Brain microvascular endothelial cell (primary cell): ENCODE measurements around the gene TMEM252.

Source experiments
- DNase-seq: peaks from one replicate; pipeline ENCODE4 v3.0.0-alpha.2; 2020
- H3K27ac ChIP-seq: fragments of 250-450 bp; sonication (Bioruptor Pico); 2 replicates; pipeline ENCODE4 v1.5.1; 2020; ENCODE audit warnings: mild to moderate bottlenecking, moderate library complexity
- H3K27me3 ChIP-seq: fragments of 250-450 bp; sonication (Bioruptor Pico); replicated peaks from 2 replicates; pipeline ENCODE4 v1.5.1; 2020; ENCODE audit warnings: mild to moderate bottlenecking
- H3K36me3 ChIP-seq: fragments of 250-450 bp; sonication (Bioruptor Pico); replicated peaks from 2 replicates; pipeline ENCODE4 v1.5.1; 2020; ENCODE audit warnings: mild to moderate bottlenecking
- H3K4me3 ChIP-seq: 2 replicates; pipeline ENCODE4 v1.5.1; 2011; ENCODE audit warnings: low read depth, mild to moderate bottlenecking, control low read depth, low read length, moderate library complexity
- in situ Hi-C: cut with HindIII; loops from 2 replicates; pipeline ENCODE4 v1.10.0; 2017; ENCODE audit warnings: low sequenced_read_pairs, low pct_ligation_motif_present
- TF ChIP-seq, protein P1 (sequence below): IDR thresholded peaks from 2 replicates; pipeline ENCODE4 v1.5.1; 2011; ENCODE audit warnings: low read depth, mild to moderate bottlenecking, moderate library complexity, low read length, control low read depth, inconsistent platforms; ENCODE audit errors: missing control alignments

TMEM252 gene

DNA sequence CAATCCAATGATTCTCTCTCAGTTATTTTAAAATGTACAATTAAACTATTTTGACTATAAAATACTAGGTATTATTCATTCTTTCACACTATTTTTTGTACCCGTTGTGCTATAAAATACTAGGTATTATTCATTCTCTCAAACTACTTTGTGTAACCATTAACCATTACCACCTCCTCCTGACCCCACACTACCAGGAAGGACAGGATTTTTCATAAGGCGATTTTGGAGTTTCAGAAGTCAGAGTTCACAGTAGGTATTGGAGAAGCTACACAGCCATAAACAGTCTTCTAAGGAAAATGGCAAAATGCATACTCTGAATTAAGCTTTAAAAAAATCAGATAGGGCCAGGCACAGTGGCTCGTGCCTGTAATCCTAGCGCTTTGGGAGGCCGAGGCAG lies 35.1 kb upstream of the TMEM252 start:
- Histone ChIP-seq H3K27me3 (no peaks in the 10 kb centered on the region), H3K4me3 (no peak overlapping the region), H3K27ac (no peak overlapping the region), H3K36me3 (no peaks in the 10 kb centered on the region)
- no peak for DNase-seq
- in situ Hi-C loops: no loop called here
- TF ChIP-seq, protein P1, sequence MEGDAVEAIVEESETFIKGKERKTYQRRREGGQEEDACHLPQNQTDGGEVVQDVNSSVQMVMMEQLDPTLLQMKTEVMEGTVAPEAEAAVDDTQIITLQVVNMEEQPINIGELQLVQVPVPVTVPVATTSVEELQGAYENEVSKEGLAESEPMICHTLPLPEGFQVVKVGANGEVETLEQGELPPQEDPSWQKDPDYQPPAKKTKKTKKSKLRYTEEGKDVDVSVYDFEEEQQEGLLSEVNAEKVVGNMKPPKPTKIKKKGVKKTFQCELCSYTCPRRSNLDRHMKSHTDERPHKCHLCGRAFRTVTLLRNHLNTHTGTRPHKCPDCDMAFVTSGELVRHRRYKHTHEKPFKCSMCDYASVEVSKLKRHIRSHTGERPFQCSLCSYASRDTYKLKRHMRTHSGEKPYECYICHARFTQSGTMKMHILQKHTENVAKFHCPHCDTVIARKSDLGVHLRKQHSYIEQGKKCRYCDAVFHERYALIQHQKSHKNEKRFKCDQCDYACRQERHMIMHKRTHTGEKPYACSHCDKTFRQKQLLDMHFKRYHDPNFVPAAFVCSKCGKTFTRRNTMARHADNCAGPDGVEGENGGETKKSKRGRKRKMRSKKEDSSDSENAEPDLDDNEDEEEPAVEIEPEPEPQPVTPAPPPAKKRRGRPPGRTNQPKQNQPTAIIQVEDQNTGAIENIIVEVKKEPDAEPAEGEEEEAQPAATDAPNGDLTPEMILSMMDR: no peak

DNA sequence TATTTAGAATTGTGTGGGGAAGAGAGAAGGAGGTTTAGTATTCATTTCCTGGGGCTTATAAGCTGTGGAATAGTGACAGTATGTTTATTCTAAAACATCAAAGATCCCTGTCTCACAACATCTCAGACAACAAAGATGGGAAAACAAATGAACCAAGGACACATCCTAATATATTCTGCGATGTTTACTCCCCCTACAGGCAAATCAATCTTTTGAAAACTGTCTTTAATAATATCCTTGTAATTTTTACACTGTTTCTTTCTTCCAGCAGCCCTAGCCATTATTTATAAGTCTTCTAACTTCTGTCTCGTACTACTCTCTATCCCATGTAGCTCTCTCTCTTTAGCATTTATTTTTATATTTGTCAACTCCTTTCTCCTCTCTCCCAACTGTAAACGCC lies 33.5 kb upstream of the TMEM252 start:
- Histone ChIP-seq H3K4me3 (no peak overlapping the region), H3K36me3 (no peaks in the 10 kb centered on the region), H3K27ac (no peak overlapping the region), H3K27me3 (no peaks in the 10 kb centered on the region)
- no peak for DNase-seq
- TF ChIP-seq, protein P1: peak; percentile 0
- in situ Hi-C loops: no loop called here

DNA sequence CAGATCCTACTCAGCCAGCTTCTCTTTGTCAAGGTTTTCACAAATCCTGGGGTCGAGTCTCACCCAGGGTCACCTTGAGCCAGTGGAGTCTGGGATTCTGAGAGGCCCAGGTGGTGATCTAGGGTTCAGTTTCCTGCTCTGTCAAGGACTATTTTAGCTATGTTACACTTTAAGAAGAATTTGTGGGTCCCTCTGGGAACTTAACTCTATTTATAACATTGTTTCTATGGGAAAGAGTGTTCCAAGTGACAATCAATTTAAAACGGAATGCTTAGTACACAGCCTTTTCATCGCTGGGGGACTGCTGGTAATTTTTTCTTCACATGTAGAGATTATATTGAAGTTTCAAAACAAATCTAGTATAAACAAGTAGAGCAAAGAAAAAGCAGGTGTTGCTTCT lies 26.9 kb upstream of the TMEM252 start:
- no peaks in the 10 kb centered on the region for H3K36me3 ChIP-seq
- H3K4me3 ChIP-seq: no peak overlapping the region
- H3K27ac ChIP-seq: no peak overlapping the region
- TF ChIP-seq, protein P1: no peak
- H3K27me3 ChIP-seq: no peaks in the 10 kb centered on the region
- no peak for DNase-seq
- in situ Hi-C loops: no loop called here

DNA sequence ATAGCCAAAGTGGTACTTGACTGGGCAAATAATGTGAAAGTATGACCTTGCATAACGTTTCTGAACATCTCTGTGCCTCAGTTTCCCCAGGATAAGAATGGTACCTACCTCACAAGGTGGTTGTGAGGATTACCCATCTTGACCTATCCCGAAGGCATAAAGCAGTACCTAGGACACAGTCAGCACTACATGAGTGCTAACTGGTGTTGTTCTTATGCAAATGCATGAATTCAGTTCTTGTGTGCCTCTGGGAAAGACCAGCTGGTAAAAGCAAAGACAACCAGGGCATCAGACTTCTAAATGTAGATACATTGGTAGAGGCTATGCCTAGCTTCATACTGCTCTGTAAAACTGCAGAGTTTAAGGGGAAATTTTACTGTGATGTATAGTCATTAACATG lies 21.8 kb upstream of the TMEM252 start:
- Histone ChIP-seq H3K36me3 (no peaks in the 10 kb centered on the region), H3K27ac (no peak overlapping the region), H3K27me3 (no peaks in the 10 kb centered on the region), H3K4me3 (no peak overlapping the region)
- in situ Hi-C loops: no loop called here
- no peak for DNase-seq
- TF ChIP-seq, protein P1: no peak

DNA sequence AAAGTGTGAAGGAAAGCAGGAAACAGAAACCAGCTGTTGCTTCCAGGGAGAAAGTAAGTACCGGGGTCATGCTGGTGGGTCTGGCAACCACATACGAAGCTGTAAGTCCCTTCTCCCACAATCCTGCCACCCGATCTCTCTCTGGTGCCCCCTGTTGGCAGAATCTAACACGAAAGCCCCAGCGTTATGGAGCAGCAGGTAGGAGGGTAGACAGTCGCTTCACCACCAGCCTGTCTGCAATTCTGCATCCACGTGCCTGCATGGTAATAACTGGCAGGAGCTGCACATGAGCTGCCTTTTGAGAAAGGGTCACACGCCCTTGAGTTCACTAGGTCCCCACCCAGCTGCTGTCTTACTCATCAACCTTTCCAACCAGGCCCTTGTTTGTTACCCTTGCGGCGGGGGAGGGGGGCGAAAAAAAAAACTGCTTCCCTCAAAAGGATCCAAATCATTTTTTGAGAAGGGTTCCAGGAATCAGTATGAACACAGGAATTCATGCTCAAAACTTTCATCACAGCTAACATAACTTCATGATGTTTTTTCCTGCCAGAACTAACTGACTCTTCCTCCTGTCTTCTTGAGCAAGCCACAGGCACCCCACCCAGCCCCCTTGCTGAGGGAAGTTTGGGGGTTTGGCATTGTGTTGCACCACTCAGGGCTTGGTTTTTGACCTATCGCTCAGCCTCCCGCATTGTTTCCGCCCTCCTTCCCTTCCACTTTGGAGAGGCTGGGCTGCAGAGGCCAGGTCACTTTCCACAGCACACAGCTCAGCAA lies 19.6 kb upstream of the TMEM252 start:
- peak; percentile 52 for DNase-seq
- in situ Hi-C loops: no loop called here
- H3K27me3 ChIP-seq: no peaks in the 10 kb centered on the region
- no peak overlapping the region for H3K4me3 ChIP-seq
- no peak overlapping the region for H3K27ac ChIP-seq
- TF ChIP-seq, protein P1: peak; percentile 51
- no peaks in the 10 kb centered on the region for H3K36me3 ChIP-seq

DNA sequence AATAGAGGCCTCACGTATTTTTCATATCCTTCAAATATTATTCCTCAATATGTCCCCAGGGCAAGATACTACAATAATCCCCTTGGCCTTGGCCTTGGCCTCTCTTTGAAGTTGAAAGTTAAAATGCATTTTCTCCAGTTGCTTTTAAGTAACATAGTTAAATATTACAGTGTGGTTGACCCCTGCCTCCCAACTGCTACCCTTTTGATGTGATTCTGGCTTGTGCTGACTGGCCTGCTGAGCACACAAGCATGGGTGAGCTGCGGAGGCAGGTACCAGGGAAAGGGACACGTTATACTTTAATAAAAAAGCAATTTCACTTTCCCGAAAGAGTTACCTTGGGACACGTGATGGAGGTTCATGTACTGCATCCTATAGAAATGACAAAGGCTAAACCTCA lies 17.9 kb upstream of the TMEM252 start:
- in situ Hi-C loops: no loop called here
- no peak overlapping the region for H3K27ac ChIP-seq
- no peaks in the 10 kb centered on the region for H3K36me3 ChIP-seq
- no peak overlapping the region for H3K4me3 ChIP-seq
- no peaks in the 10 kb centered on the region for H3K27me3 ChIP-seq
- no peak for DNase-seq
- TF ChIP-seq, protein P1: no peak
